Prostate gland (tissue), 2 donors: Measurements from ENCODE around the gene RBM19. TPM values are rescaled to one million over a fixed set of nuclear protein-coding genes. Genes with fewer than 3 reads are reported as not detected.

Experiments used
- DNase-seq: peaks from one replicate; pipeline ENCODE4 v3.0.0-alpha.2; 2019; ENCODE audit warnings: low spot score
- H3K27ac ChIP-seq, 2 donors: fragments of 200-600 bp; sonication (generic); 2 replicates each; pipeline ENCODE4 v1.5.1; 2017 to 2019
- H3K27me3 ChIP-seq: fragments of 200-600 bp; sonication (generic); replicated peaks from 2 replicates; pipeline ENCODE4 v1.5.1; 2019; ENCODE audit not compliant: insufficient read depth
- H3K36me3 ChIP-seq, 2 donors: fragments of 200-600 bp; sonication (generic); 1 replicate in 1 of 2; 2 replicates in 1 of 2; pipeline versions ENCODE4 v1.5.1 to v1.8.1; 2017 to 2019
- H3K4me1 ChIP-seq: fragments of 200-600 bp; sonication (generic); replicated peaks from 2 replicates; pipeline ENCODE4 v1.5.1; 2019
- H3K4me3 ChIP-seq, 2 donors: fragments of 200-600 bp; sonication (generic); 2 replicates each; pipeline ENCODE4 v1.5.1; 2017 to 2019
- H3K9me3 ChIP-seq: fragments of 200-600 bp; sonication (generic); 2 replicates; pipeline ENCODE4 v1.5.1; 2017
- CTCF ChIP-seq, 4 experiments: fragments of 200-600 bp in 2 of 4; fragments of 450-650 bp in 2 of 4; sonication (generic) in 2 of 4; IDR thresholded peaks; 1 replicate in 3 of 4; 2 replicates in 1 of 4; pipeline ENCODE4 v1.5.1; 2016 to 2019; ENCODE audit warnings: antibody characterized with exemption in 4 of 4, mild to moderate bottlenecking in 2 of 4, moderate library complexity in 2 of 4
- POLR2A ChIP-seq: fragments of 450-650 bp; IDR thresholded peaks from one replicate; pipeline ENCODE4 v1.6.1; 2016; ENCODE audit warnings: antibody characterized with exemption, mild to moderate bottlenecking
- POLR2AphosphoS5 ChIP-seq: sonication (generic); formaldehyde crosslinking; IDR thresholded peaks from one replicate; pipeline ENCODE4 v1.6.1; 2017; ENCODE audit warnings: antibody characterized with exemption
- WGBS: methylation state at CpG from one replicate; pipeline ENCODE4 v1.1.5; 2018; 5-methylcytosine and 5-hydroxymethylcytosine counted together
- intact Hi-C: fragments of 100-400 bp; cut with DNase I; formaldehyde crosslinking; loops from one replicate; pipeline ENCODE4 v1.14.2; 2022
- total RNA-seq, 2 donors: library from RNA; depleted of rRNA; stranded (reverse); fragments of >200 nt; gene quantifications; one replicate each; pipeline ENCODE4 v1.1.0, GENCODE V29; 2016

Gene RBM19
- total RNA-seq, 2 donors from 2014 or later = 27.2 to 49.9 TPM

DNA sequence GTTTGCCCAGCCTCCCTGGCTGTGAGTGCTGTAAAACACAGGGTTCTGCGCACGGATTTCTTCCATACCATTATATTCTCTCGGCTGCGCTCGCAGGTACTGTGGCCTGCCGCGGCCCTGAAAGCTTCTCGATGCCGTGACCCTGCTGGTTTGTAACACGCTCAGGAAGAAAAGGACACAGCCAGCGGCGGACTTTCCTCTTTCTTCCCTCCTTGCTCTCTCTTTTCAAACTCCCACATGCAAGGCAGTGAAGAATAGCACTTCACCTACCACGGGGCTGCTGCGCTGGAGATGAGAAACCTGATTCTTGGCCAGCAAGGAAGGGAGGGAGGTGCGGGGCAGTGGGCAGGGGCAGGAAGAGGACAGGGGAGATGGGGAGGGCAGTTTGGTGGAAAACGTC, 130.2 kb downstream of the RBM19 start:
- H3K9me3 ChIP-seq = no peaks in the 10 kb centered on the region
- 35% methylated on average over 16 of the region's 16 CpGs for whole genome bisulfite sequencing
- intact Hi-C loops = no loop called here
- TF ChIP-seq POLR2AphosphoS5 = no peak
- no peak for TF ChIP-seq POLR2A
- TF ChIP-seq CTCF (IDR thresholded peaks at IDR 0.05) = no peak
- DNase-seq = no peak
- no peaks in the 10 kb centered on the region for H3K27me3 ChIP-seq
- no peak overlapping the region for H3K4me3 ChIP-seq
- H3K4me1 ChIP-seq = no peaks in the 10 kb centered on the region
- no peaks in the 10 kb centered on the region for H3K36me3 ChIP-seq
- no peak overlapping the region for H3K27ac ChIP-seq

DNA sequence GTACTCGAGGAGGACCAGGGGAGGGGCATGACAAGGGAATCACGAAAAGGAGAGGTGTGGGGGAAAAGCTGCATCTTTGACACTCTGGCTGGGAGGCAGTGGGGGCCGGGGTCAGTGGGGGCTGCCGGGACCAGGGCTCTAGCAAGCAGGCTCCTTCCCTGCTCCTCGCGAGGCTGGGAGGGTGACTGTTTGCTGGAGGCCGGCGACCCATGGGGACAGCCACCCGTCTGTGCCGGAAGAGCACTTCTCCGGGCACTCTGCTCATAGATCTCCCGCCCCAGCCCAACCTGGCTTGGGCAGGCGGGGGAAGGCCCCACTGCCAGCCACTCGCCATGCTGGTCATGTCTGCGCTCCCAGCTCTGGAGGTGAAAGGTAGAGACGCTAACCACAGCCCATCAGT, 130.7 kb downstream of the RBM19 start:
- TF ChIP-seq POLR2AphosphoS5 = no peak
- no peak for TF ChIP-seq CTCF (IDR thresholded peaks at IDR 0.05)
- TF ChIP-seq POLR2A = no peak
- DNase-seq = no peak
- no peaks in the 10 kb centered on the region for H3K27me3 ChIP-seq
- no peak overlapping the region for H3K4me3 ChIP-seq
- intact Hi-C loops = no loop called here
- 70% methylated on average over 16 of the region's 16 CpGs for WGBS
- H3K4me1 ChIP-seq = no peaks in the 10 kb centered on the region
- H3K9me3 ChIP-seq = no peaks in the 10 kb centered on the region
- H3K27ac ChIP-seq = no peak overlapping the region
- H3K36me3 ChIP-seq = no peaks in the 10 kb centered on the region

DNA sequence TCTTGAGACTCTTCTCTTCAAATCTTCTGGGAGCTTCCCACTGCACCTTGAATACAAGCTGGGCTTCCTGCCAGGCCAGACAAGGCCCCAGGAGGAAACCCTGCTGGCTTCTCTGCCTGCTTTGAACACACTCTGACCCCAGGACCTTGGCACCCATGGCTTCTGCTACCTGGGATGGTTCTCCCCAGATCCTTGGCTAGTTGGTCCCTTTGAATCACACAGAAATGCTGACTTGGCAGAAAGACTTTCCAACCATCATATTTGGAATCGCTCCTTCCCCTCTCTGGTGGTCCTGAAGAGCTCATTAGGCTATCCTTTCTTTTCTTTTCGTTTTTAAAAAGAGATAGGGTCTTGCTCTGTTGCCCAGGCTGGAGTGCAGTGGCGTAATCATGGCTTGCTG, 132.7 kb downstream of the RBM19 start:
- 88% methylated on average over 3 of the region's 3 CpGs for WGBS
- Histone ChIP-seq H3K27ac (no peak overlapping the region), H3K27me3 (no peaks in the 10 kb centered on the region), H3K4me3 (no peak overlapping the region), H3K36me3 (no peaks in the 10 kb centered on the region), H3K9me3 (no peaks in the 10 kb centered on the region), H3K4me1 (no peaks in the 10 kb centered on the region)
- no peak for DNase-seq
- intact Hi-C loops = no loop called here
- TF ChIP-seq POLR2AphosphoS5 (no peak), CTCF (IDR thresholded peaks at IDR 0.05) (no peak), POLR2A (no peak)

DNA sequence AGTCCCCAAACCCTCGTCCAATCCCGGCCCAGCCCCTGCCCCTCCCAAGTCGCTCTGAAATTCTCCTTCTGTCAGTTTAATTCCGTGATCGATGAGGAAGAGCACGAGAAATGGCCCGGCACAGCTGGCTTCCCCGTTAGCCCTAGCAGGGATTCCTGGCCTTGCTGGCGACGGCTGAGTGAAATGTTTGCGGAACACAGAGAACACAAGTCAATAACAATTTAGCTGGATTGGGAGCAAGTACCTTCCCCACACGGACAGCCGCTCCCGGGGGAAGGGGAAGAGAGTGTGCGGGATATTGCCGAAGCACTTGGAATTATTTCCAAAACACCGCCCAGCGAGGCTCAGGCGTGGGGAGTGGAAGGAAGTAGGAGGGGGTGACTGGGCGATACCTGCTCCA, 134.6 kb downstream of the RBM19 start:
- H3K36me3 ChIP-seq = no peaks in the 10 kb centered on the region
- intact Hi-C loops = no loop called here
- H3K27ac ChIP-seq = no peak overlapping the region
- 66% methylated on average over 20 of the region's 20 CpGs for WGBS
- no peaks in the 10 kb centered on the region for H3K4me1 ChIP-seq
- no peaks in the 10 kb centered on the region for H3K27me3 ChIP-seq
- no peaks in the 10 kb centered on the region for H3K9me3 ChIP-seq
- no peak for TF ChIP-seq POLR2AphosphoS5
- TF ChIP-seq CTCF (IDR thresholded peaks at IDR 0.05) = no peak
- no peak for TF ChIP-seq POLR2A
- H3K4me3 ChIP-seq = no peak overlapping the region
- DNase-seq = no peak

- DNase-seq = no peak
- Histone ChIP-seq H3K4me3 (no peak overlapping the region), H3K27ac (no peak overlapping the region), H3K4me1 (no peaks in the 10 kb centered on the region), H3K9me3 (no peaks in the 10 kb centered on the region), H3K27me3 (no peaks in the 10 kb centered on the region), H3K36me3 (no peaks in the 10 kb centered on the region)
- intact Hi-C loops = no loop called here
- WGBS = 74% methylated on average over 4 of the region's 4 CpGs
- no peak for TF ChIP-seq POLR2A
- no peak for TF ChIP-seq POLR2AphosphoS5
- TF ChIP-seq CTCF (IDR thresholded peaks at IDR 0.05) = no peak
Measured at GRCh38 chr12:113831016-113831415, 135.1 kb downstream of the RBM19 start.
